Thyroid gland (tissue), 4 donors: ENCODE measurements around the gene STEEP1.

ENCODE experiments used
- POLR2A ChIP-seq, 2 donors: fragments of 450-650 bp; IDR thresholded peaks; one replicate each; pipeline ENCODE4 v1.6.1; 2017; ENCODE audit warnings: antibody characterized with exemption in 2 of 2, mild to moderate bottlenecking in 2 of 2, moderate library complexity in 1 of 2
- TF ChIP-seq, protein P1 (sequence below), 6 experiments: fragments of 200-600 bp in 3 of 6; fragments of 450-650 bp in 3 of 6; sonication (generic) in 3 of 6; IDR thresholded peaks; one replicate each; pipeline ENCODE4 v1.5.1; 2016 to 2019; ENCODE audit warnings: antibody characterized with exemption in 6 of 6, mild to moderate bottlenecking in 2 of 6, inconsistent platforms in 1 of 6, moderate library complexity in 1 of 6

DNA sequence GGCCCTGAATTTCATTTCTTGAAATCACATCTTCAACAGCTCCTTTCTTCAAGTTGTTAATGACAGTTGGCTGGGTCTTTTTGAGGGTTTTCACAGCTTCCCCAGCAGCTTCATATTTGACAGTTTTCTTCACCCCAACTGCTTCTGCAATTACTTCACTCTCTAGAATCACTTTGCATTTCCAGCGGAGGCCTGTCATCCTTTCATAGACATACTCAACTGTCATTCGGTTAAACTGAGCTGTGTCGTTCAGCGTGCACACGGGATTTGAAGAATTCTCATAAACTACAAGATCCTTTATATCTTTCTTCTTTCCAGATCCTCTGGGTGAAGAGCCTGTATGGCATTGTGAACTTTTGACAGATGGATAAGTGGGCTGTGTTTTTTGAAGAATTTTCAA is 24.6 kb upstream of the STEEP1 start:
- TF ChIP-seq, protein P1, sequence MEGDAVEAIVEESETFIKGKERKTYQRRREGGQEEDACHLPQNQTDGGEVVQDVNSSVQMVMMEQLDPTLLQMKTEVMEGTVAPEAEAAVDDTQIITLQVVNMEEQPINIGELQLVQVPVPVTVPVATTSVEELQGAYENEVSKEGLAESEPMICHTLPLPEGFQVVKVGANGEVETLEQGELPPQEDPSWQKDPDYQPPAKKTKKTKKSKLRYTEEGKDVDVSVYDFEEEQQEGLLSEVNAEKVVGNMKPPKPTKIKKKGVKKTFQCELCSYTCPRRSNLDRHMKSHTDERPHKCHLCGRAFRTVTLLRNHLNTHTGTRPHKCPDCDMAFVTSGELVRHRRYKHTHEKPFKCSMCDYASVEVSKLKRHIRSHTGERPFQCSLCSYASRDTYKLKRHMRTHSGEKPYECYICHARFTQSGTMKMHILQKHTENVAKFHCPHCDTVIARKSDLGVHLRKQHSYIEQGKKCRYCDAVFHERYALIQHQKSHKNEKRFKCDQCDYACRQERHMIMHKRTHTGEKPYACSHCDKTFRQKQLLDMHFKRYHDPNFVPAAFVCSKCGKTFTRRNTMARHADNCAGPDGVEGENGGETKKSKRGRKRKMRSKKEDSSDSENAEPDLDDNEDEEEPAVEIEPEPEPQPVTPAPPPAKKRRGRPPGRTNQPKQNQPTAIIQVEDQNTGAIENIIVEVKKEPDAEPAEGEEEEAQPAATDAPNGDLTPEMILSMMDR (IDR thresholded peaks at IDR 0.05) = no peak
- TF ChIP-seq POLR2A (IDR thresholded peaks at IDR 0.05) = no peak
